Embryonic facial prominence (tissue), 1 donor: ENCODE data around the gene CXCL11.
"Not testable (repeated sequence)": the region's sequence is repeated elsewhere in the genome, so short reads cannot be mapped to it uniquely, and the experiment has no call there.

Experiments used
- DNase-seq: peaks from one replicate; pipeline ENCODE4 v3.0.0-alpha.2; 2016; ENCODE audit errors: extremely low spot score

The CXCL11 gene

GRCh38 chr4:76001700-76002099 is 34.2 kb downstream of the CXCL11 start:
- DNase-seq: no peak

GRCh38 chr4:76000279-76000678 is 35.6 kb downstream of the CXCL11 start:
- no peak for DNase-seq

- not testable (repeated sequence) for DNase-seq
Measured at GRCh38 chr4:75998525-75999147, 37.2 kb downstream of the CXCL11 start.

- DNase-seq: no peak
Measured at GRCh38 chr4:75997946-75998345, 37.9 kb downstream of the CXCL11 start.

GRCh38 chr4:75997081-75997480 is 38.8 kb downstream of the CXCL11 start:
- DNase-seq: no peak

- peak; percentile 10 for DNase-seq
Measured at GRCh38 chr4:75995727-75996126, 40.1 kb downstream of the CXCL11 start.

- DNase-seq: no peak
Measured at GRCh38 chr4:75992462-75992861, 43.4 kb downstream of the CXCL11 start.

GRCh38 chr4:75989846-75990528 is 45.9 kb downstream of the CXCL11 start:
- DNase-seq: no peak

GRCh38 chr4:75985116-75985515 is 50.8 kb downstream of the CXCL11 start:
- DNase-seq: no peak
